ENCODE results near the gene KIF26B.

DNA sequence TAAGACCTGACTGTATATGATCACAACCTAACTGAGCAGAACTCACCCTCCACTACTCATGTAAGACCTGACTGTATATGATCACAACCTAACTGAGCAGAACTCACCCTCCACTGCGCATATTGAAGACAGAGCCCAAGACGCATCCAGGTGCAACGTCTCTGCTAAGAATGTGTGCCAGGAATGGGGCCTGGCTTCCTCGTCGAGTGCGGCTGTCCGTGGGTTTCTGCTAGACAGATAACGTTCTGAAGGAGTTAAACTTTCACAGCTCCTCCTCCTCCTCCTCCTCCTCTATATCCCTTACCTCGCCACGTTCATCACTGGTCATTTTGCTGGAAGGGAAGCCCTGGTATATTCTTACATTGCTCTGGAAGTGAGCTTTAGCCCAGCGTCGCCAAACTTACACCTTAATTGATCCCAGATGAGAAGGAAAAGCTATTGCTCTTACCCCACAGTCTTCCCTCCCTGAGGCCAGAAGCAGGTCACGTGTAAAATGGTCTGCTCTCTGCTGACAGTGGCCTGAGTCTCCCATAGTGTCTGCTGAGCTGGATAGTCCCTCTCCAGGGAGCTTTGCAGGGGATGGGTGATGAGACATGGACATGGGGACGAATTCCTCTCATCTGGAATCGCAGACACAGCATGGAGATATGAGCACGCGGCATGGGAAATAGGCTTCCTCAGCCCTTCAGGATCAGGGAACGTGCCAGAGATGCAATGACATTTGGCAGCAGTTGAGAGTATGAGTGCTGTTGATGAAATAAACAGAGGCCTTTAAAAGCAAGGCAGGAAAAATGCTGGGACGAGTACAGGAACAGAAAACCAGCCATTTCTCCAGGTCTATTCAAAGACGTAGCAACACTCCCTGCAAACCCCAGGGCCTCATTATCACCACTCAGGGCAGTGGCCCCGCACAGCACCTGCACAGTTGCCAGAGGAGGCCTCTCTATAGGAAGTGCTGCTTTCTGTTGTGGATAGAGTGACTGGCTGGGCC lies 528.1 kb downstream of the KIF26B start:
- no peak for TF ChIP-seq ESRRG (CRISPR knock-in tag; IDR thresholded peaks at IDR 0.05)
- no peak for TF ChIP-seq ZNF70 (CRISPR knock-in tag; IDR thresholded peaks at IDR 0.05)
- TF ChIP-seq, protein P1, sequence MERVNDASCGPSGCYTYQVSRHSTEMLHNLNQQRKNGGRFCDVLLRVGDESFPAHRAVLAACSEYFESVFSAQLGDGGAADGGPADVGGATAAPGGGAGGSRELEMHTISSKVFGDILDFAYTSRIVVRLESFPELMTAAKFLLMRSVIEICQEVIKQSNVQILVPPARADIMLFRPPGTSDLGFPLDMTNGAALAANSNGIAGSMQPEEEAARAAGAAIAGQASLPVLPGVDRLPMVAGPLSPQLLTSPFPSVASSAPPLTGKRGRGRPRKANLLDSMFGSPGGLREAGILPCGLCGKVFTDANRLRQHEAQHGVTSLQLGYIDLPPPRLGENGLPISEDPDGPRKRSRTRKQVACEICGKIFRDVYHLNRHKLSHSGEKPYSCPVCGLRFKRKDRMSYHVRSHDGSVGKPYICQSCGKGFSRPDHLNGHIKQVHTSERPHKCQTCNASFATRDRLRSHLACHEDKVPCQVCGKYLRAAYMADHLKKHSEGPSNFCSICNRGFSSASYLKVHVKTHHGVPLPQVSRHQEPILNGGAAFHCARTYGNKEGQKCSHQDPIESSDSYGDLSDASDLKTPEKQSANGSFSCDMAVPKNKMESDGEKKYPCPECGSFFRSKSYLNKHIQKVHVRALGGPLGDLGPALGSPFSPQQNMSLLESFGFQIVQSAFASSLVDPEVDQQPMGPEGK (CRISPR knock-in tag; IDR thresholded peaks at IDR 0.05; ENCODE audit: borderline replicate concordance): no peak
- peak; percentile 70; the same call in 1 of the 2 replicates for TF ChIP-seq TCF4 (CRISPR knock-in tag; IDR thresholded peaks at IDR 0.05; ENCODE audit: borderline replicate concordance)
- no peak for TF ChIP-seq ZFP30 (CRISPR knock-in tag; IDR thresholded peaks at IDR 0.05)
- TF ChIP-seq ARNTL (CRISPR knock-in tag; IDR thresholded peaks at IDR 0.05; ENCODE audit: borderline replicate concordance, low read depth): no peak
- no peak for TF ChIP-seq ZNF8 (CRISPR knock-in tag; IDR thresholded peaks at IDR 0.05)
- no peak for TF ChIP-seq GLIS3 (CRISPR knock-in tag; IDR thresholded peaks at IDR 0.05)
- no peak for TF ChIP-seq SNAI2 (CRISPR knock-in tag; IDR thresholded peaks at IDR 0.05)
- no peak for TF ChIP-seq ZNF565 (CRISPR knock-in tag; conservative IDR thresholded peaks at IDR 0.05; ENCODE audit: low read depth)
- no peak for TF ChIP-seq ZFP3 (CRISPR knock-in tag; IDR thresholded peaks at IDR 0.05)
- TF ChIP-seq, protein P2, sequence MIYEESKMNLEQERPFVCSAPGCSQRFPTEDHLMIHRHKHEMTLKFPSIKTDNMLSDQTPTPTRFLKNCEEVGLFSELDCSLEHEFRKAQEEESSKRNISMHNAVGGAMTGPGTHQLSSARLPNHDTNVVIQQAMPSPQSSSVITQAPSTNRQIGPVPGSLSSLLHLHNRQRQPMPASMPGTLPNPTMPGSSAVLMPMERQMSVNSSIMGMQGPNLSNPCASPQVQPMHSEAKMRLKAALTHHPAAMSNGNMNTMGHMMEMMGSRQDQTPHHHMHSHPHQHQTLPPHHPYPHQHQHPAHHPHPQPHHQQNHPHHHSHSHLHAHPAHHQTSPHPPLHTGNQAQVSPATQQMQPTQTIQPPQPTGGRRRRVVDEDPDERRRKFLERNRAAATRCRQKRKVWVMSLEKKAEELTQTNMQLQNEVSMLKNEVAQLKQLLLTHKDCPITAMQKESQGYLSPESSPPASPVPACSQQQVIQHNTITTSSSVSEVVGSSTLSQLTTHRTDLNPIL (CRISPR knock-in tag; IDR thresholded peaks at IDR 0.05; ENCODE audit: low read depth): no peak
- TF ChIP-seq, protein P3, sequence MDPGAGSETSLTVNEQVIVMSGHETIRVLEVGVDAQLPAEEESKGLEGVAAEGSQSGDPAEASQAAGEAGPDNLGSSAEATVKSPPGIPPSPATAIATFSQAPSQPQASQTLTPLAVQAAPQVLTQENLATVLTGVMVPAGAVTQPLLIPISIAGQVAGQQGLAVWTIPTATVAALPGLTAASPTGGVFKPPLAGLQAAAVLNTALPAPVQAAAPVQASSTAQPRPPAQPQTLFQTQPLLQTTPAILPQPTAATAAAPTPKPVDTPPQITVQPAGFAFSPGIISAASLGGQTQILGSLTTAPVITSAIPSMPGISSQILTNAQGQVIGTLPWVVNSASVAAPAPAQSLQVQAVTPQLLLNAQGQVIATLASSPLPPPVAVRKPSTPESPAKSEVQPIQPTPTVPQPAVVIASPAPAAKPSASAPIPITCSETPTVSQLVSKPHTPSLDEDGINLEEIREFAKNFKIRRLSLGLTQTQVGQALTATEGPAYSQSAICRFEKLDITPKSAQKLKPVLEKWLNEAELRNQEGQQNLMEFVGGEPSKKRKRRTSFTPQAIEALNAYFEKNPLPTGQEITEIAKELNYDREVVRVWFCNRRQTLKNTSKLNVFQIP (CRISPR knock-in tag; IDR thresholded peaks at IDR 0.05; ENCODE audit: borderline replicate concordance, low read depth): no peak

Measured in SK-N-SH treated with all-trans-retinoic acid at 6 μM for 48 hours (cell line).